Measurements from ENCODE around the gene CFAP157.

Gene CFAP157

DNA sequence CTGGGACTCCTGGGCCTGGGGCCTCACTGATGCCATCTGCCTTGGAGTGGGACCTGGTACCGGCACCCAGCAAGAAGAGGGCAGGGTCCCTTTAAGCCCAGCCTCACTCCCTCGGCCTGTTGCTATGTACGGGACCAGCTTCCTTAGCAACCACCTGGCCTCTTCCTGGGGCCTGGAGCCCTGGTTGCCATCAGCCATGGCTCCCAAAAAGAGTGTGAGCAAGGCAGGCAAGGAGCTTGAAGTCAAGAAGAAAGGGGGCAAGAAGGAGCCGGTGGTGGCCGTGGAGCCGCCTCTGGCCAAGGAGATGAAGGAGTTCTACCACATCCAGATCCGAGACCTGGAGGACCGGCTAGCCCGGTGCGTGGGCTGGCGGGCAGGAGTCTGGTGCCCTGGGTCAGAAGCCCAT is at the start of gene CFAP157:
Gene CFAP157, plus strand, starts transcription at position 153 of the 406 bp plus-strand sequence. Its CDS starts 44 bp downstream, at position 197.
- Mint-ChIP-seq H3K27ac (no peak within 1 kb of the TSS), H3K27me3 (no peaks in the 10 kb centered on the region), H3K9me3 (no peaks in the 10 kb centered on the region), H3K4me1 (ENCODE audit: low read depth) (peaks cover 17% of the 10 kb centered on the region), H3K36me3 (ENCODE audit: low read depth) (peaks cover 4% of the 10 kb centered on the region), H3K4me3 (no peak within 1 kb of the TSS)
- DNase-seq: no peak

DNA sequence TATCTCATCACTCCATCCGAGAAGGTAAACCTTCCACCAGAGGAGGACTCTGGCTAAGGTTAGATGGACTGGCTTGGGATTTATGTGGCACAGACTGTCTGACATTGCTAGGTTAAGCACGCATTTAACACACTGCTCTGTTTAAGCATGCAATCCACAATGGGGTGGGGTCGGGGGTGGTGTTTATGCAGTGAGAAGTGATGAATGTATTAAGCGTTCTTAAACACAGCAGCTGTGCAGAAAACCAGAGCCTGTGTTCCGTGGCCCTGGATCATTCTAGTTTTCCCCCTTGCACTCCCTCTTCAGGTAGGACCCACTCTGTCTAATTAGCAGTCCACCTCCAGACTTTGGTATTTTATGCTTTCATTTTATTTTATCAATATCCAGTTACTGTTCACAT is 48.4 kb upstream of the CFAP157 start:
- H3K36me3 Mint-ChIP-seq (ENCODE audit: low read depth): peaks cover 16% of the 10 kb centered on the region
- no peaks in the 10 kb centered on the region for H3K27me3 Mint-ChIP-seq
- no peaks in the 10 kb centered on the region for H3K4me1 Mint-ChIP-seq (ENCODE audit: low read depth)
- H3K4me3 Mint-ChIP-seq: no peak overlapping the region
- no peak for DNase-seq
- no peak overlapping the region for H3K27ac Mint-ChIP-seq
- H3K9me3 Mint-ChIP-seq: no peaks in the 10 kb centered on the region

DNA sequence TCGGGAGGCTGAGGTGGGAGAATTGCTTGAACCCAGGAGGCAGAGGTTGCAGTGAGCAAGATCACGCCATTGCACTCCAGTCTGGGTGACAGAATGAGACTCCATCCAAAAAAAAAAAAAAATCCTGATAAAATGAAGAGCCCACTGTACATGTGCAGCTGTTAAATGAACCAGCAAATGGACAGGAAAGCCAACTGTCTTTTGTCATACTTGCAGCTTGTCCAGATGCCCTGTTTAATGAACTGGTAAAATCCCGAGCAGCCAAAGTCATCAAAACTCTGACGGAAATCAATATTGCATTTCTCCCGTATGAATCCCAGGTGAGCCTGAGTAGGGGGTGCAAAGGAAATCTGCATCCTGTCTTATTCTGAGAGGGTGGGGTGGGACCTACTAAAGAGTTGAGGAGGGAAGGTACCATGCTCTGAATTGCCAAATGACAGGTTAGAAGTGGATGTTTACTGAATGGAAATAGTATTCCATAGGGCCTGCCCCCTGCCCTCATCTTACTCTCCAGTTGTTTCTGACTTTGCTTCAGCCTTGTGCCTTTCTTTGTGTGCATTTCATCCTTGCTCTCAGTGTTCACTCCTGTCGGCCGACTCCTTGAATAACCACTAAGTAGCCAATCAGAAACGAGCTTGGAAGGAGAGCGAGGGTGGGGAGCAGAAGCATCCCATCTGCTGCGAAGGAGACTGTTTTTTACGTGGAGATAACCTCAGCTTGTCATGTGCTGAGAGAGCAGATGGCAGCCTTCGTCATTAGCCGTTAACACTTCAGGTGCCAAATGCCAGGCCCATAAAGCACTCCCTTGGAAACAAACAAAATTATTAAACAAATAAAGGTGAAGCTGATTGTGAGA is 45.7 kb upstream of the CFAP157 start:
- no peak overlapping the region for H3K27ac Mint-ChIP-seq
- H3K27me3 Mint-ChIP-seq: no peaks in the 10 kb centered on the region
- H3K4me3 Mint-ChIP-seq: no peak overlapping the region
- H3K4me1 Mint-ChIP-seq (ENCODE audit: low read depth): no peaks in the 10 kb centered on the region
- peaks cover 23% of the 10 kb centered on the region for H3K36me3 Mint-ChIP-seq (ENCODE audit: low read depth)
- DNase-seq: no peak
- H3K9me3 Mint-ChIP-seq: no peaks in the 10 kb centered on the region

DNA sequence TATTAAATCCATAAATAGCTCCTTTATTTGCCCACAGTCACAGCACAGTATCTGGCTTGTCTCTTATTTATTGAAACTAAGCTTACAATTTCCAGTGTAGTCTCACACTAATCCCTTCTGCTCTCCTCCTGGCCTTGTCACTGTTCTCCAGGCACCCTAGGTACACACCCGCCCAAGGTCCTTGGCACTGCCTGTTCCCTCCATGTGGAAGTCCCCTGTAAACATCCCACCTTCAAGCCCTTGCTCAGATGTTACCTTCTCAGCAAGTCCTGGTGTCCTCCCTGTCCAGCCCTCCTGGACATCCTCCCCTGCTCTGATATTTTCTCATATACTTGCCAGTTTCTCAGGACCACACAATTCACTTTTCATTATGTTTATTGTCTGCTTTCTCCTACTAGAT is 44.2 kb upstream of the CFAP157 start:
- no peak overlapping the region for H3K4me3 Mint-ChIP-seq
- H3K27me3 Mint-ChIP-seq: no peaks in the 10 kb centered on the region
- no peaks in the 10 kb centered on the region for H3K4me1 Mint-ChIP-seq (ENCODE audit: low read depth)
- no peak overlapping the region for H3K27ac Mint-ChIP-seq
- no peaks in the 10 kb centered on the region for H3K9me3 Mint-ChIP-seq
- no peak for DNase-seq
- peaks cover 23% of the 10 kb centered on the region for H3K36me3 Mint-ChIP-seq (ENCODE audit: low read depth)

DNA sequence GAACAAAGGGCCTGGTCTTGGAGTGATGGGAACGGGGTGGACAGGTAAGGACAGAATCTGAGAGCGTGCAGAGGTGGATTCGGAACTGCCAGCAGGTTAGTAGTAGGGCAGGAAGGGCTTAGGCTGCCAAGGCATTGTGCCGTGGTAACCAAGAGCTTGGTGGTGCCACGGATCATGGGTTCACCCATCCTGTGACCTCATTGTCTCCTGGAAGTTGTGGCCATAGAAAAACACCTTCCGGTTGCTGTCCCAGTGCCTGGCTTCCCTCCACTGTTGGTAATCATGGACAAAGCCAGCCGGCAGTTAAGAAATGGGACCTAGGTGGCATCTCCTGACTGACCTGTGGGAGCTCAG is 42.5 kb upstream of the CFAP157 start:
- Mint-ChIP-seq H3K9me3 (no peaks in the 10 kb centered on the region), H3K4me1 (ENCODE audit: low read depth) (no peaks in the 10 kb centered on the region), H3K27ac (no peak overlapping the region), H3K27me3 (no peaks in the 10 kb centered on the region), H3K36me3 (ENCODE audit: low read depth) (peaks cover 23% of the 10 kb centered on the region), H3K4me3 (no peak overlapping the region)
- no peak for DNase-seq

DNA sequence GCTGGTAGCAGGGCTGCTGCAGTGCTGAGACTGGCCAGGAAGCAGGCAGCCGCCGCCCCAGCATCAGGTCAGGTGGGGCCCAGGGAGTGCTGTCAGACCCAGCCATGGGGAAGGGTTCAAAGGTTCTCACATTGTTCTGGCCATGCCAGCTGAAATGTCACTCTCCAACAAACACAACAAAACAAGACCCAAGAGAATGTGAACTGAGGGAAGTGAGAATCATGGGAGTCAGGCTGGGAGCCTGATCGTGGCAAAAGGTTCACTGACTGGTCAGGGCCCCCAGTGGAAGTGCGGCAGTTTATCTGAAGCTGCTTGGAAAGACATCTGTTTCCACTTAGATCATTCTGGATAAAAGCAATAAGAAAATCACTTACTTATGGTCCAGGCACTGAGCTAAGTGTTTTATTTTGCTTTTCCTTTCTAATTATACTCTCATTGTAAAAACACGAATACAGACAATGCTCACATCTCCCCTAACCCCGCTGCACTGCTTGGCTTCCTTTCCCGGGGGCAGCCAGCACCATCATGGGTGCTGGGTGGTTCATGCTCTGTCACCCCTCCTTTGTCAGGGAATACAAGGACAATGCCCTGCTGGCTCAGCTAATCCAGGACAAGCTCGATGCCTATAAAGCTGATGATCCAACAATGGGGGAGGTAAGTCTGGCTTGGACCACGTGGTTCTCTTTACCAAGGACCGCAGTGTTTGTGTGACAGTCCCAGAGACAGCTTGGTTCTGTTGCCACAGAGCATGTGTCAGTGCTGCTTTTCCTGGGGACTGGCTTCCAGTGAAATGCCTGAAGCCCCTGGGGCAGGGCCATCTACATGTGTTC is 41.9 kb upstream of the CFAP157 start:
- Mint-ChIP-seq H3K27me3 (no peaks in the 10 kb centered on the region), H3K4me3 (no peak overlapping the region), H3K36me3 (ENCODE audit: low read depth) (peaks cover 21% of the 10 kb centered on the region), H3K9me3 (no peaks in the 10 kb centered on the region), H3K27ac (no peak overlapping the region), H3K4me1 (ENCODE audit: low read depth) (no peaks in the 10 kb centered on the region)
- DNase-seq: no peak

DNA sequence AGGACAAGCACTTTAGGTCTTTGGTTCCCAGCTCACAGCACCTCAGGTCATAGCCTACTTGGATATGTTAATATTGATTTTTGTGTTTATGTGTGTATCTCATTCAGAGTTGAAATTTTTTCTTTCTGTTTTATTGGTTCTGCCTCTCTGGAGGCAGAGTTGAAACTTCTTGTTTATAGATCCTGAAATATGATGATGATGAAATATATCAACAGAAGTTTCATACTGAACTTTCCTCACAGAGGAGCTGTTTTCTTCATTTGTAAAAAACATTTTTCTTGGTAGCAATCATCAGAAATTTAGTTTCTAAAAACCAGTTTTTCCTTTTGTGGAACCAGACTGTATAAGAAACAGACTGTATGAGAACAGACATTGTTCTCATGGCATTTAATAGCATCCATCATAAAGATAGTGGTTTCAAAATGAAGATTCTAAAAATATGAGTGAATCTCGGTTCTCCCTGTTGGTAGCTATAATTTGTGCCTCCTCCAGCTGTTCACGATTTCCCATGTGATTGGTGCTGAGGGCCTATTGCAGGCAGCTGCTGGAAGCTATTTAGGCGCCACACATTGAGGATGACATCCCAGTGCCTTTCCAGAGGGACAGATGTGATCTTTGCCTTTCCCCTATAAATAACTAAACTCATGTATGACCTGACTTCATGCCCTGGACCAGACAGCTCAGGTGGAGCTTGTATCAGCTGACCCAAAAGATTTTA is 39.5 kb upstream of the CFAP157 start:
- Mint-ChIP-seq H3K4me1 (ENCODE audit: low read depth) (no peaks in the 10 kb centered on the region), H3K9me3 (no peaks in the 10 kb centered on the region), H3K27me3 (no peaks in the 10 kb centered on the region), H3K27ac (no peak overlapping the region), H3K4me3 (no peak overlapping the region), H3K36me3 (ENCODE audit: low read depth) (peaks cover 21% of the 10 kb centered on the region)
- no peak for DNase-seq

DNA sequence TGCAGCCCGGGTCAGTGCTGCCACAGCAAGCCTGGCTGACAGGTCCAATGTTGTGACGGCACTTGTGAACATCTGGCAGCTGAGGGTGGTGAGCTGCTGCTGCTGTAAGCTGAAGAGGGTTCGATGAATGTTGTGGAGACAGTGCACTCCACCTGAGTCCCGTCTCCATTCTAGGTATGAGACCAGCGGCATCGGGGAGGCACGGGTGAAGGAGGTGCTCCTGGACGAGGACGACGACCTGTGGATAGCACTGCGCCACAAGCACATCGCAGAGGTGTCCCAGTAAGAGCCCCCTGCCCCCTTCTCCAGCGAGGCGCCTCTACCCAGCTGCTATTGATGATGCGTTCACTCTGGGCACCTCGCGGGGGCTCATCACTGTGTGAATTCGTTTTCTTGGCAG is 38.9 kb upstream of the CFAP157 start:
- Mint-ChIP-seq H3K27me3 (no peaks in the 10 kb centered on the region), H3K4me3 (no peak overlapping the region), H3K9me3 (no peaks in the 10 kb centered on the region), H3K27ac (no peak overlapping the region), H3K4me1 (ENCODE audit: low read depth) (no peaks in the 10 kb centered on the region), H3K36me3 (ENCODE audit: low read depth) (peaks cover 18% of the 10 kb centered on the region)
- no peak for DNase-seq

DNA sequence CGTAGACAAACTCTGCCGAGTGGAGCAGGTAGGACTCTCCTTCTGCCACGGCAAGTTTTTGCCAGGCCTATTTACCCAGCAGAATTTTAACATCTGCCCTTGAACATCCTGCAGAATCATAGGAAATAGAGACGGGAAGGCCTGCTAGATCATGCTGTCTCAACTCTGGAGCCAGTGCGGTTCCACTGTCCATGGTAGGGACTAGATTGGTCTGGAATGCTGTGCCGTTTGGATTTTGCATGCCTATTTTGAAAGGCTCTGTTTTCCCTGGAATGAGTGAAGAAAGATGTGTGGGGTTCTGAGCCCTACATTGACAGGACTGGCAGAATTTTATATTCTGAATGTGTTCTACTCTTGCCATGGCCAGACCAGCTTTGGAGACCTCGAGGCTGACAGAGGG is 33.6 kb upstream of the CFAP157 start:
- H3K36me3 Mint-ChIP-seq (ENCODE audit: low read depth): peaks cover 16% of the 10 kb centered on the region
- H3K9me3 Mint-ChIP-seq: no peaks in the 10 kb centered on the region
- no peak overlapping the region for H3K4me3 Mint-ChIP-seq
- no peaks in the 10 kb centered on the region for H3K27me3 Mint-ChIP-seq
- DNase-seq: no peak
- H3K4me1 Mint-ChIP-seq (ENCODE audit: low read depth): no peaks in the 10 kb centered on the region
- no peak overlapping the region for H3K27ac Mint-ChIP-seq

DNA sequence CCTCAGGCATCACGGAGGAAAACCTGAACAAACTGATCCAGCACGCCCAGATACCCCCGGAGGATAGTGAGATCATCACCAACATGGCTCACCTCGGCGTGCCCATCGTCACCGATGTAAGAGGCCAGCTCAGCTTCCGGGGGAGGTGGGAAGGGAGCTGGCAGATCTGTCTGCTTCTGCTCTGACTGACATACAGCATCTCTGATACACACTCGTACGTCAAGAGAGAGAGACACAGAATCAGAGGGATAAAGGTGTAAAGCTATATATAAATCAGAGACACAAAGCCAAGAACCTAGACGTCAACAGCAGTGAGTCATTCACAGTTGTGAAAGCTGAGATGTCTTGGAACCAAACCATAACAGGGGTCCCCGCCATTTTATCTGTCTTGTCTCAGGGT is 30.1 kb upstream of the CFAP157 start:
- Mint-ChIP-seq H3K27ac (no peak overlapping the region), H3K36me3 (ENCODE audit: low read depth) (peaks cover 25% of the 10 kb centered on the region), H3K4me1 (ENCODE audit: low read depth) (no peaks in the 10 kb centered on the region), H3K27me3 (no peaks in the 10 kb centered on the region), H3K4me3 (no peak overlapping the region), H3K9me3 (no peaks in the 10 kb centered on the region)
- no peak for DNase-seq

DNA sequence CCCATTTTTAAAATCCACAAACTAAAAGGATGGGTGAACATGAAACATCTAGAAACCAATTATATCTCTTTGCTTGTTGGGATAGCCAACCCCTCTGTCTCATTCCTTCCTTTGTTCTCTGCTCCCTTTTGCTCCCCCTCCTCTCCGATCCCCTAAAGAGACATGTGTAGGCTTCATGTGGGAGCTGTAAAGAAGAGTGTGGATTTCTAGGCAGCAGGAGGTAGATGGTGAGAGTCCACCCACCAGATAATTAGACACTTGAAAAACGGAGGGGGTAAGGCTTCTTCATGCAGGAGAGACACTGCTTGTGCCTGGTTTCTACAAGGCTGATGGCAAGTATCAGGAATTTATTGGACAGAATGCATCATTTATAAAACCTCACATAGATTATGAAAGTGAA is 27.3 kb upstream of the CFAP157 start:
- H3K9me3 Mint-ChIP-seq: no peaks in the 10 kb centered on the region
- no peak for DNase-seq
- peaks cover 22% of the 10 kb centered on the region for H3K36me3 Mint-ChIP-seq (ENCODE audit: low read depth)
- no peak overlapping the region for H3K4me3 Mint-ChIP-seq
- H3K27ac Mint-ChIP-seq: no peak overlapping the region
- H3K27me3 Mint-ChIP-seq: no peaks in the 10 kb centered on the region
- H3K4me1 Mint-ChIP-seq (ENCODE audit: low read depth): no peaks in the 10 kb centered on the region

DNA sequence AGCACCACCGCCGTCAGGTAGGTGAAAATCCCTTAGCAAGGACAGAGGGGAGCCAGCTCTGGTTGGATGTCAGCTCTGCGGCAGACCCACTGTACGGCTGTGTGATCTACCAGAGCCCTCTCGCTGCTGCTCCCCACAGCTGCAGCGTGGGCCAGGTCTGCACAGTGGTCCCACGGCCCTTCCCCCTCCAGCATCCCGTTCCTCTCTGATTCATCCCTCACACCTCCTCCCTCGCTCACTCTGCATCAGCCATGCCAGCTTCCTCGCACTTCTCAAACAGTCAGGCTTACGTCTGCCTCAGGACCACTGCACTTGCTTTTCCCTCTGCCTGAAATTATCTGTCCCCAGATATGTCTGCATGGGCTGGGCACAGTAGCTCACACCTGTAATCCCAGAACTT is 26.6 kb upstream of the CFAP157 start:
- no peaks in the 10 kb centered on the region for H3K27me3 Mint-ChIP-seq

DNA sequence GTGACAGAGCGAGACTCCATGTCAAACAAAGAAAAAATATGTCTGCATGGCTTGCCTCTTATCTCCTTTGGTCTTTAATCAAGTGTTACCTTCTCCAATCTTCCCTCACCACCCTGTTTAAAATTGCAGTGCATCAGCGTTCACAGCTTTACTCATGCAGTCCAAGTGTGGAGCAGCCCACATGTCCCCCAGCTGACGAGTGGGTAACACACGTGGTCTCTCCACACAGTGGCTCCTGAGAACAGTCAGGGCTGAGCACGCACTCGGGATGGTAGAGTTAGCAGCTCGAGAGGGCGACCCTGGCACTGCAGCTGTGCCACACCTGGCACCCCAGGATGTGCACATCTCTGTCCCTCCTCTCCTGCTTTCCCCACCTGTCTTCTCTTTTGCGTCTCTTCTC is 25.9 kb upstream of the CFAP157 start:
- no peaks in the 10 kb centered on the region for H3K27me3 Mint-ChIP-seq
- no peak overlapping the region for H3K4me3 Mint-ChIP-seq
- peaks cover 22% of the 10 kb centered on the region for H3K36me3 Mint-ChIP-seq (ENCODE audit: low read depth)
- no peak overlapping the region for H3K27ac Mint-ChIP-seq
- H3K4me1 Mint-ChIP-seq (ENCODE audit: low read depth): no peaks in the 10 kb centered on the region
- no peaks in the 10 kb centered on the region for H3K9me3 Mint-ChIP-seq
- DNase-seq: no peak

More for the DNA sequence above, 26.6 kb upstream of the CFAP157 start:
- no peak overlapping the region for H3K27ac Mint-ChIP-seq
- DNase-seq: no peak
- H3K9me3 Mint-ChIP-seq: no peaks in the 10 kb centered on the region
- peaks cover 22% of the 10 kb centered on the region for H3K36me3 Mint-ChIP-seq (ENCODE audit: low read depth)
- H3K4me1 Mint-ChIP-seq (ENCODE audit: low read depth): no peaks in the 10 kb centered on the region
- H3K4me3 Mint-ChIP-seq: no peak overlapping the region

DNA sequence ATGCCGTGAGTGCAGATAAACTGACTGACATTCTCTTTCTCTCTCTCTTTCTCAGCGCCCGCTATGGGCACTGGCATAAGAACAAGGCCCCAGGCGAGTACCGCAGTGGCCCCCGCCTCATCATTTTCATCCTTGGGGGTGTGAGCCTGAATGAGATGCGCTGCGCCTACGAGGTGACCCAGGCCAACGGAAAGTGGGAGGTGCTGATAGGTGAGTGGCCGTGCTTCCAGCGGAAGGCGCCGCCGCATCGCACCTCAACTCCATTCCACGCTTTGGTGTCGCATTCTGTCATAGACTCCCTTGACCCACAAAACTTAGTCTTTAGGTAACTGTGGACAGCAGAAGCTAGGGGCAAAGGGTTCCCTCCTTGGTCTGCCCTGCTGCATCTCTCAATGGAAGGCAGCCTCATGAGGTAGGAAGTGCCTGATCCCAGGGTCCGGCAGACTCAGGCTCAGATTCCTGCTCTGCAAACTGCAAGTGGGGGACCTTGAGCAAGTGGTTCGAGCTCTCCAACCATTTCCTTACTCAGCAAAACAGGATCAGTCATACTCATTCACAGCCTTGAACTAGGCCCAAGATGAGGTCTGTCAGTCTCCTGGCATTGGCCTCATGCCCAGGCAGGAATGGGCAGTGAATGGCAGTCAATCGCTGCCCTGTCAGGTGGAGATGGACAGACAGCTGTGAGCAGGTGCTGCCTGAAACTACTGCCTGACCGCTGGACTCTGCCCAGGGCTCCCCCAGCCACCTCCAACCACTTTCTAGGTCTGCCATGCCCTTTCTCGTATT is 24.2 kb upstream of the CFAP157 start:
- Mint-ChIP-seq H3K4me3 (no peak overlapping the region), H3K9me3 (no peaks in the 10 kb centered on the region), H3K36me3 (ENCODE audit: low read depth) (peaks cover 19% of the 10 kb centered on the region), H3K4me1 (ENCODE audit: low read depth) (no peaks in the 10 kb centered on the region), H3K27me3 (no peaks in the 10 kb centered on the region), H3K27ac (no peak overlapping the region)
- DNase-seq: no peak
